Hepatocyte (in vitro differentiated cells): Measurements from ENCODE around the gene ZNF761.
"Not testable (repeated sequence)": the region's sequence is repeated elsewhere in the genome, so short reads cannot be mapped to it uniquely, and the experiment has no call there.

Source experiments
- EZH2 ChIP-seq: fragments of 200-600 bp; sonication (generic); IDR thresholded peaks from 2 replicates; pipeline ENCODE4 v1.6.1; 2016; ENCODE audit warnings: antibody characterized with exemption, mild to moderate bottlenecking, borderline replicate concordance
- TF ChIP-seq, protein P1 (sequence below): fragments of 200-600 bp; sonication (generic); IDR thresholded peaks from 2 replicates; pipeline ENCODE4 v1.5.1; 2016; ENCODE audit warnings: antibody characterized with exemption, mild to moderate bottlenecking; ENCODE audit not compliant: poor library complexity

DNA sequence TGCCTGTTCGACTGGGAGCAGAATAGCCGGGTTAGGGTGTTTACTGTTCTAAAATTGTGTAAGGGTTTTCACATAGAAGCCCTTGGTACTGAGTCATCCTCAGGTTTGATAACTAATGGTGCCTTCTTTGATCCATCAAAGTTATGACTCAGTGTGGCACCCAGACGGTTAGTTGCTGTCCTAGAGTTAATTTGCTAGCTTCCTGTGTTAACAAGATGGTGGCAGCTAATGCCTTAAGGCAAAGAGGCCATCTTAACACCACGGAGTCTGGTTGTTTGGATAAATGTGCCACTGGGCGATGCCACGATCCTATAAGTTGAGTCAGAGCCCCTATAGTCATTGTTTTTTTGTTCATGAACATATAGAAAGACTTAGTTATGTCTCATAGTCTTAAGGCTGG lies 43.7 kb downstream of the ZNF761 start:
- TF ChIP-seq EZH2 = not testable (repeated sequence)
- TF ChIP-seq, protein P1, sequence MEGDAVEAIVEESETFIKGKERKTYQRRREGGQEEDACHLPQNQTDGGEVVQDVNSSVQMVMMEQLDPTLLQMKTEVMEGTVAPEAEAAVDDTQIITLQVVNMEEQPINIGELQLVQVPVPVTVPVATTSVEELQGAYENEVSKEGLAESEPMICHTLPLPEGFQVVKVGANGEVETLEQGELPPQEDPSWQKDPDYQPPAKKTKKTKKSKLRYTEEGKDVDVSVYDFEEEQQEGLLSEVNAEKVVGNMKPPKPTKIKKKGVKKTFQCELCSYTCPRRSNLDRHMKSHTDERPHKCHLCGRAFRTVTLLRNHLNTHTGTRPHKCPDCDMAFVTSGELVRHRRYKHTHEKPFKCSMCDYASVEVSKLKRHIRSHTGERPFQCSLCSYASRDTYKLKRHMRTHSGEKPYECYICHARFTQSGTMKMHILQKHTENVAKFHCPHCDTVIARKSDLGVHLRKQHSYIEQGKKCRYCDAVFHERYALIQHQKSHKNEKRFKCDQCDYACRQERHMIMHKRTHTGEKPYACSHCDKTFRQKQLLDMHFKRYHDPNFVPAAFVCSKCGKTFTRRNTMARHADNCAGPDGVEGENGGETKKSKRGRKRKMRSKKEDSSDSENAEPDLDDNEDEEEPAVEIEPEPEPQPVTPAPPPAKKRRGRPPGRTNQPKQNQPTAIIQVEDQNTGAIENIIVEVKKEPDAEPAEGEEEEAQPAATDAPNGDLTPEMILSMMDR = not testable (repeated sequence)
